Daoy (cell line): ENCODE measurements around the gene CMC2. TPM values are rescaled to one million over a fixed set of nuclear protein-coding genes. Genes with fewer than 3 reads are reported as not detected.

Source experiments
- DNase-seq: peaks from one replicate; pipeline ENCODE4 v3.0.0-alpha.2; 2015; ENCODE audit warnings: low read depth
- total RNA-seq: library from RNA; depleted of rRNA; stranded (reverse); fragments of >200 nt; shearing (Covaris generic); gene quantifications from 2 replicates; pipeline ENCODE4 v1.2.3, GENCODE V29; 2014; rRNA removed

Gene CMC2
- 144 and 148 TPM in 2 replicates for total RNA-seq

GRCh38 chr16:81006813-81007695 lies at the start of gene CMC2, which contains the start of gene CENPN:
Gene CMC2, minus strand, starts transcription at chr16:81006885. Its CDS starts 9,491 bp downstream, at chr16:80997394.
Gene CENPN, plus strand, starts transcription at chr16:81007214. Its CDS starts 4,726 bp downstream, at chr16:81011940.
- DNase-seq = peak; percentile 98

- no peak for DNase-seq
These were observed 47.1 kb upstream of the CMC2 start for GRCh38 chr16:81053761-81054160.

DNA sequence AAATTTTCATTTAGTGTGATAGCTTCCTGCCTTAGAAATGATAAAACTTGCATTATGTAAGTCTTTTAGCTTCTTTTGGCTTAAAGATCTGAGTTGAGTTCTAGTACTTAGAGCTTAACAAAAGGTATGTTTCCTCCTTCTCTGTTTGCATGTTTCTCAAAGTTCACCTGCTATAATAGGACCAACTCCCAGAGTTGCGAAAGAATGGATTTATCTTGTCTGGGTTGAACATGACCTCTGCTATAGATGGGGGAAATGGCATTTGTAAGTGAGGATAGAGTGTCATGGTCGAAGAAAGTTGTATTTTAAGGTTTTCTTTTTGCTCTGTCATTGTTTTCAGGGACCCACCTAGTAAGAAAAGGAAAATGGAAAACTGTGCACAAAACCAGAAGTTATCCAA lies 36.1 kb upstream of the CMC2 start:
- DNase-seq = no peak

DNA sequence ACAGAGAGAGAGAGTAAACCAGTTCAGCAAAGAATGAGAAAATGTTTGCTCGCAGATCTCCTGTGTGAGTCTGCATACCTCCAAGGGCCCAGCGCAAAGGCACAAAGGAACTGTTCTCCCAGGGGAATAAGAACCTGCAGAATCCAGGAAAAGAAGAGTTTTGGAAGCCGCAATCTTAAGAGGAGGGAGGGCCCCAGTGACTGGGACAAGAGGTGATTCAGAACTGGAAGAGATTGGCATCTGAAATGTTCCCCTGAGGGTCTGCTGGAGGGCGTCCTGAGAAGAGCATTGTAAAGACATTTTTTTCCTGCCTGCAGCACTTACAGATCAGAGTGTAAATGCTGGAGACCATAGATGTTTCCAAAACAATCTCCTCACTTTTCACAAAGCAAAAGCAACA lies 35.0 kb upstream of the CMC2 start:
- DNase-seq = no peak

DNA sequence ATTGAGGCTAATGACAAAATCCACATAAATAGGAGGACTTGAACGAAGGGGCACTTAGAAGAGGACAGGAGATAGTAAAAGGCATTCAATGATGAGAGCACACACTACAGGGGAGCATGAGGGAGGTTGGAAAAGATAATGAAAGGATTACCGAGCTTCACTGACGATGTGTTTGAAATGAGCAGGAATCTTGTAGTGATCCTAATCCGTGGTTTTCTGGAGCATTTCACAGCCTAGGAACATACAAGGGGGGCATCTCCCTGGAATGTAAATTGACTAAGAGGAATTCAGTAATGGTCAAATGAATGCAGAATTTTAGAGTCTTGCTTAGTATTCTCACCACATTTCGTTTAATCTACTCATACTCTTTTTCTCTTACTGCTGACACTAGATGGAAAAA lies 34.2 kb upstream of the CMC2 start:
- no peak for DNase-seq

- no peak for DNase-seq
These were observed 33.4 kb upstream of the CMC2 start for GRCh38 chr16:81040131-81040530.

DNA sequence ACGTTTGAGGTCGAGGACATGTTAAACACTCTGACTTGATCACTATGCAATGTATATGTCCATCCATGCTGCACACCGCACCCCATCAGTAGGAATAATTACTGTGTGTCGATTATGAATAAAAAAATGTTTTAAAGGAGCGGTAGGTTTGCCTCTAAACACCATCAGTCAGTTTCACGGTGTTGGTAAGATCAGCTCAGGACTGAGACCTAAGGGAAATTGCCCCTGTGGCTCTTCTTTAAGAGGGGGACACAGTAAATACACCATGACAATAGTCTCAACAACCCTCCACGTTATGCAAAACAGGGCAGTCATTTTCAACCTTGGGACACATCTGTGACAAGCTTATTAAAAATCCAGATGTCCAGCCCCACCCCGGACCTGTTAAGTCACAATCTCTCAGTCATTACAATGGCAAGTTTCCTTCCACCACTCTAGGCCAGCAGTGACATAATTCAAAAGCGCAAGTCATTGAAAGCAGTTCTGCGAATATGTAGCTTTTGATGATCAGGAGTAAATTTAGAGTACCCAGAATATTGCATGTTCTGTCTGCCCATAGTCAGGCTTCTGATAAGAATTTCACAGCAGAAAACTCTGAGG lies 30.2 kb upstream of the CMC2 start:
- DNase-seq = peak; percentile 2

DNA sequence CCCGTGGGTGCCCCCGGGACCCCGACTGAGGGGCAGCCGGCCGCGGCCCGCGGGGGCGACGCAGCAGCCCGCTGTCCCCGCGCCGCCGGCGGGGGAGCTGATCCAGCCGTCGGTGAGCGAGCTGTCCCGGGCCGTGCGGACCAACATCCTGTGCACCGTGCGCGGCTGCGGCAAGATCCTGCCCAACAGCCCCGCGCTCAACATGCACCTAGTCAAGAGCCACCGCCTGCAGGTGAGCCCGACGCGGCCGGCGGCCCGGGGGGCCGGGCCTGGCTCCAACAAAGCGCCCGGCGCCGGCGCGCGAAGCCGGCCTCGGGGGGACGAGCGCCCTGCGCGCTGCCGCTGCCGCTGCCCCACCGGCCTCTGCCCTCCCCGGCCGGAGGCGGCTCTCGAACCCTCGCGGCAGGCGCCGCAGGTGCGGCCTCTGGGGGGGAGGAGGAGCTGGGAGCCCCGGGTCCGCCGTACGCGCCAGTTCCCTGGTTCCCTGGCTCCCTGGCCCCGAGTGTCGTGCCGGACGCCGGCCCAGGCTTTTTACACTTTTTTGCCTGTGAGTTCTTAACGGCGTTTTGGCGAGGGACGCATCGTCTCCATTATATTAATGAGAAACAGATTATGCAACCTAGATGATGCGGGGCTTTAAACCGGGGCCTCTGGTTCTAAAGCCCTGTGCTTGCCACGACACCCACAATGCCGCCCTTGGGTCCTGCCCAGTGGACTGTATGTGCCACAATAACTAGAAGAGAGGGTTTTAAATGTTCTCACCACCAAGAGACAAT lies 29.5 kb upstream of the CMC2 start:
- DNase-seq = peak; percentile 35

- DNase-seq = peak; percentile 89
These were observed 28.8 kb upstream of the CMC2 start, which contains the start of gene ATMIN for GRCh38 chr16:81035398-81035974. Gene ATMIN, plus strand, starts transcription at chr16:81035842. Its CDS starts 29 bp downstream, at chr16:81035871.

GRCh38 chr16:81029930-81030604 lies 23.4 kb upstream of the CMC2 start:
- DNase-seq = no peak

GRCh38 chr16:81026429-81026828 lies 19.7 kb upstream of the CMC2 start:
- DNase-seq = no peak

DNA sequence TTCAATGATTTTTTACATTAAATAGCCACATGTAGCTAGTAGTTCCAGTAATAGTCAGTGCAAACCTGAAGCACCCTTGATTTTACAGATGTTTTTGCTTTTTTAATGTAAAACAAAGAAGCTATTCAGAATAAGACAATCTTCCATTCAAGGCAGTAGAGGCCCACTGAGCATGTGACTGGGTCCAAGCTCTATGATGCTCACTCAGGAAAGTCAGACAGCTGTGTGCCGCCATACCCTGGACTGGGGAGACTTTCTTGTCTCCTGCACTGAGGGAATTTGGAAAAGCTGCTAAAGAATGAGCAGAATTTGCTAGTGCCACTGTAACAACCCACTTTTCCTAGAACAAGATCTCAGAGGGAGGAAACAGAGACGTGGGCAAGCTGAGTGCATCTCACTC lies 11.8 kb upstream of the CMC2 start:
- DNase-seq = no peak

GRCh38 chr16:81014672-81015071 lies 8.0 kb upstream of the CMC2 start:
- no peak for DNase-seq

DNA sequence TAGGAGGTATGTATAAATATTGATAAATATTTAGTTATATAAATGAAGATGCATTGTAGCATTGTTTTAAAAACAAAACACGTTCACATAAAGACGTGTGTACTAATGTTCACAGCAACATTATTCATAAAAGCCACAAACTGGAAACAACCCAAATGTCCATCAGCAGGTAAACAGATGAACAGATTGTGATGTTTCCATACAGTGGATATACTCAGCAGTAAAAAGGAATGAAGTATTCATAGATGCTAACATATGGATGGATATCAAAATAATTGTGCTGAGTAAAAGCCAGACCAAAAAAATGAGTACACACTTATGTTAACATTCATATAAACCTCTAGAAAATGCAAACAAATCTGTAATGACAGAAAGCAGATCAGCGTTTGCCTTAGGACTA lies 6.3 kb upstream of the CMC2 start:
- DNase-seq = no peak

- DNase-seq = no peak
These were observed 1.8 kb upstream of the CMC2 start for GRCh38 chr16:81008505-81008789.

DNA sequence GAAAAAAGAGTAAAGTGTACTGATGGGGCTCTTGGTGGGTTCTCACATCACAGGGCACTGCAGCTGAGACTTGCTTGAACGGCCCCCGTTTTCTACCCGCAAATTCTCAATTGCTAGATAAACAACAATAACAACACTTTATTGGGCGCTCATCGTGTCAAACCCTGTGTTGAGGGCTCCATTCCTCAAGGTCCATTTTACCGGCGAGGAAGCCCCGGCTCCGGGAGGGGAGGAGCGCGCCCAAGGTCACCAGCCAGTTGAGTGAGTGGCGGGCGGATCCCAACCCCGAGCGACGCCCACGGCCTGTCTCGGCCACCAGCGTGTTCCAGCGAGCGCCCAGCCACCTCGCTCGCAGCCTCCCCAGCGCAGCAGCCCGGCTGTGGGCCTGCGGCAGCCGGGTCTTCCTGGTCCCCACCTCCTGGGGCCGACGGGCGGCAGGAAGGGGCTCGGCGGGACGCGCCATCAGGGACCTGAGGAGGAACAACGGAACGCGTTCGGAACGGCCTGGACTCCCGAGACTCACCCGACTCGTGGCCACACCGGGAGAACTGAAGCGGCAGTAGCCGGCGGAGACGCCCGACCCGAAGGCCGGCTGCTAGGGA lies 373 bp downstream of the CMC2 start:
- peak; percentile 63 for DNase-seq

DNA sequence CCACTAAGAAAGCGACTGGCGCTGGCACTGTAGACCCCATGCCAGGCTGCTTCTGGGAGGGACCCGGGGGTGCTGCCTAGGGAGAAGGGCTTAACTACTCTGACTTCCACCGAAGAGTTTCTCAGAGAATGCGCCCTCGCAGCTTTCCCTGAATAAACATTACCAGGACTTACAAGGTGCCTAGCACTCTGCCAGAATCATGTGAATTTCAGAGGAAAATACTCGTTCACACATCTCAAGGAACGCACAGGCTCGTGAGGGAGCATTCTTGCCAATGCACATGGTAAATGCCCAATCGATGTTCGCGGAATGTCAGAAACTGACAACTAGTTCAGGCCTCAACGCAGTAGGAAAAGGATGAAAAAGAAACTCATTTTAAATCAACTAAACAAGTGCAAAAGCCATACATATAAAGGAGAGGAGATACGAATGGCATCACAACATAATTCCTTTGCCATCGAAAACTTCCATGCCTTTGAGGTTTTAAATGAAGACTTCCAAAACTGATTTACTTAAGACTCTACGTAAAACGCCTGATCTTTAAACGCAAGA lies 999 bp downstream of the CMC2 start:
- no peak for DNase-seq

- DNase-seq = peak; percentile 27
These were observed 1.9 kb downstream of the CMC2 start for GRCh38 chr16:81004646-81005353.

- no peak for DNase-seq
These were observed 2.9 kb downstream of the CMC2 start for GRCh38 chr16:81003610-81004460.
